ENCODE data around the gene RDX.

DNA sequence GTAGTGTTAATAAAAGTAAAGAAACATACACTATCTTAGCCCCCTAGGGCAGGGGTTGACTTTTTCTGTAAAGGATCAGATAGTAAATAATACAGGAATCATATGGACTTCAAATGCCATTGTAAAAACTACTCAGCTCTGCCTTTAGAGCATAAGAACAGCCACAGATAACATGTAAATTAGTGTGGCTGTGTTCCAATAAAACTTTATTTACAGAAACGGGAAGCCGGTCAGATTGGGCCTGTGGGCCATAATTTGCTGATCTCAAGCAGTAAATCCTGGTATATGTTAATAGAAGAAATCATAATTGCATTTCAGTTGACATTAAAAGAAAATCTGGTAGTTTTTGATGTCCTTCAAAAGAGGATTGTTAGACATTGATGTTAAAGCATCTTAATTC lies 126.7 kb downstream of the RDX start:
- TF ChIP-seq CTCF (IDR thresholded peaks at IDR 0.05): no peak
- TF ChIP-seq POLR2A (IDR thresholded peaks at IDR 0.05): no peak

Data from esophagus squamous epithelium (tissue), 4 donors.